Endodermal cell (in vitro differentiated cells): Measurements from ENCODE around the gene AHNAK2. TPM values are rescaled to one million over a fixed set of nuclear protein-coding genes. Genes with fewer than 3 reads are reported as not detected.
"Not testable (repeated sequence)": the region's sequence is repeated elsewhere in the genome, so short reads cannot be mapped to it uniquely, and the experiment has no call there.

Source experiments
- DNase-seq: peaks from one replicate; pipeline ENCODE4 v3.0.0-alpha.2; 2017
- H3K27ac ChIP-seq: 2 replicates; pipeline ENCODE4 v1.5.1; 2013; ENCODE audit warnings: mild to moderate bottlenecking, low read depth, low read length, moderate library complexity
- H3K27me3 ChIP-seq: 2 replicates; pipeline ENCODE4 v1.6.1; 2013; ENCODE audit warnings: mild to moderate bottlenecking, low read length, moderate library complexity; ENCODE audit not compliant: insufficient read depth, control insufficient read depth, poor library complexity, severe bottlenecking
- H3K36me3 ChIP-seq: 2 replicates; pipeline ENCODE4 v1.7.0; 2013; ENCODE audit warnings: mild to moderate bottlenecking, low read length, moderate library complexity; ENCODE audit not compliant: control insufficient read depth, insufficient read depth
- H3K4me1 ChIP-seq: one replicate; pipeline ENCODE4 v1.7.0; 2013; ENCODE audit warnings: low read length; ENCODE audit not compliant: control insufficient read depth, insufficient read depth
- H3K4me3 ChIP-seq: 2 replicates; pipeline ENCODE4 v1.5.1; 2013; ENCODE audit warnings: mild to moderate bottlenecking, low read length, moderate library complexity
- H3K9ac ChIP-seq: 2 replicates; pipeline ENCODE4 v1.6.1; 2013; ENCODE audit warnings: mild to moderate bottlenecking, low read length, moderate library complexity; ENCODE audit not compliant: poor library complexity, severe bottlenecking; ENCODE audit errors: extremely low read depth
- H3K9me3 ChIP-seq: 2 replicates; pipeline ENCODE4 v1.6.1; 2013; ENCODE audit warnings: mild to moderate bottlenecking, low read length, moderate library complexity; ENCODE audit not compliant: control insufficient read depth
- H3K27ac Mint-ChIP-seq: 2 replicates; pipeline ENCODE4 v1.8.0; 2020; ENCODE audit warnings: mixed read lengths
- H3K27me3 Mint-ChIP-seq: 2 replicates; pipeline ENCODE4 v1.8.0; 2021; ENCODE audit warnings: mild to moderate bottlenecking, mixed read lengths; ENCODE audit not compliant: insufficient read depth
- H3K36me3 Mint-ChIP-seq: 2 replicates; pipeline ENCODE4 v1.8.0; 2020; ENCODE audit warnings: low read depth, mixed read lengths
- H3K4me1 Mint-ChIP-seq: 2 replicates; pipeline ENCODE4 v1.8.0; 2020; ENCODE audit warnings: mixed read lengths
- H3K4me3 Mint-ChIP-seq: 2 replicates; pipeline ENCODE4 v1.8.0; 2020; ENCODE audit warnings: mild to moderate bottlenecking, moderate library complexity, mixed read lengths
- H3K9me3 Mint-ChIP-seq: 2 replicates; pipeline ENCODE4 v1.8.0; 2020; ENCODE audit warnings: mild to moderate bottlenecking, mixed read lengths
- CTCF ChIP-seq: fragments of 200-600 bp; sonication (generic); conservative IDR thresholded peaks from 2 replicates; pipeline ENCODE4 v1.5.0; 2021; ENCODE audit warnings: antibody characterized with exemption, mild to moderate bottlenecking
- WGBS, 2 experiments: methylation state at CpG; one replicate each; pipeline versions ENCODE4 v1.1.5 to v1.1.7; 2013; ENCODE audit warnings: missing lambda C conversion rate in 2 of 2, mixed read lengths in 1 of 2; ENCODE audit not compliant: insufficient coverage in 1 of 2, insufficient read length in 1 of 2; 5-methylcytosine and 5-hydroxymethylcytosine counted together
- total RNA-seq, 2 donors: library from RNA; stranded (reverse); fragmentation: NEBNext Ultra II Directional in 1 of 2; extraction: Animal tissue kit (Norgen Biotek cat#: 25700) in 1 of 2; gene quantifications; 2 replicates in 1 of 2; 3 replicates in 1 of 2; pipeline ENCODE4 v1.2.1, GENCODE V29; 2021

Gene AHNAK2
- total RNA-seq, 2 donors from 2014 or later: 0.93 to 2.2 TPM

- Mint-ChIP-seq H3K4me1 (no peaks in the 10 kb centered on the region), H3K9me3 (no peaks in the 10 kb centered on the region), H3K27me3 (no peaks in the 10 kb centered on the region), H3K27ac (no peak overlapping the region), H3K36me3 (no peaks in the 10 kb centered on the region), H3K4me3 (no peak overlapping the region)
- Histone ChIP-seq H3K4me1 (no peaks in the 10 kb centered on the region), H3K36me3 (no peaks in the 10 kb centered on the region), H3K4me3 (no peak overlapping the region), H3K27me3 (no peaks in the 10 kb centered on the region), H3K9me3 (no peaks in the 10 kb centered on the region), H3K9ac (no peak overlapping the region), H3K27ac (no peak overlapping the region)
- peak; percentile 29 for DNase-seq
- TF ChIP-seq CTCF: no peak
- WGBS, 2 experiments: 95 to 100% methylated on average over 3 of the region's 4 CpGs
Measured at GRCh38 chr14:104891121-104891551, 87.0 kb downstream of the AHNAK2 start.

GRCh38 chr14:104890292-104890691, 87.9 kb downstream of the AHNAK2 start:
- H3K27ac ChIP-seq, H3K27ac Mint-ChIP-seq, H3K4me3 Mint-ChIP-seq, H3K9me3 Mint-ChIP-seq, H3K27me3 ChIP-seq, H3K4me1 Mint-ChIP-seq, H3K36me3 Mint-ChIP-seq, H3K9me3 ChIP-seq, H3K36me3 ChIP-seq, H3K4me3 ChIP-seq, H3K27me3 Mint-ChIP-seq, H3K9ac ChIP-seq, H3K4me1 ChIP-seq, DNase-seq: not testable (repeated sequence)

- peak; percentile 42 for DNase-seq
- TF ChIP-seq CTCF: no peak
- Mint-ChIP-seq H3K9me3 (no peaks in the 10 kb centered on the region), H3K4me3 (no peak overlapping the region), H3K27me3 (no peaks in the 10 kb centered on the region), H3K27ac (no peak overlapping the region), H3K36me3 (no peaks in the 10 kb centered on the region), H3K4me1 (no peaks in the 10 kb centered on the region)
- 92 to 94% methylated on average over 14 to 23 of the region's 23 CpGs for WGBS, 2 experiments
- Histone ChIP-seq H3K27ac (no peak overlapping the region), H3K27me3 (no peaks in the 10 kb centered on the region), H3K4me1 (no peaks in the 10 kb centered on the region), H3K36me3 (peaks cover 6% of the 10 kb centered on the region), H3K4me3 (no peak overlapping the region), H3K9me3 (no peaks in the 10 kb centered on the region), H3K9ac (no peak overlapping the region)
Measured at GRCh38 chr14:104889375-104889757, 88.8 kb downstream of the AHNAK2 start.
